SK-MEL-5 (cell line): Measurements from ENCODE around the gene SIGLEC10. TPM values are rescaled to one million over a fixed set of nuclear protein-coding genes. Genes with fewer than 3 reads are reported as not detected.
"Not testable (repeated sequence)": the region's sequence is repeated elsewhere in the genome, so short reads cannot be mapped to it uniquely, and the experiment has no call there.

Experiments used
- DNase-seq: peaks from one replicate; pipeline ENCODE4 v3.0.0-alpha.2; 2016; ENCODE audit warnings: low read depth, low spot score
- in situ Hi-C: cut with HindIII; loops from 2 replicates; pipeline ENCODE4 v1.10.0; 2016; ENCODE audit warnings: low sequenced_read_pairs, high pct_unique_total_duplicates, low pct_unique_long_range_greater_than_20kb
- total RNA-seq: library from RNA; depleted of rRNA; stranded (reverse); fragments of >200 nt; shearing (Covaris generic); gene quantifications from 2 replicates; pipeline ENCODE4 v1.2.3, GENCODE V29; 2014

SIGLEC10 gene
- total RNA-seq, 1 experiment from 2014 or later: not detected

GRCh38 chr19:51441410-51442390 lies 24.3 kb upstream of the SIGLEC10 start:
- no peak for DNase-seq
- in situ Hi-C loops: no loop called here

DNA sequence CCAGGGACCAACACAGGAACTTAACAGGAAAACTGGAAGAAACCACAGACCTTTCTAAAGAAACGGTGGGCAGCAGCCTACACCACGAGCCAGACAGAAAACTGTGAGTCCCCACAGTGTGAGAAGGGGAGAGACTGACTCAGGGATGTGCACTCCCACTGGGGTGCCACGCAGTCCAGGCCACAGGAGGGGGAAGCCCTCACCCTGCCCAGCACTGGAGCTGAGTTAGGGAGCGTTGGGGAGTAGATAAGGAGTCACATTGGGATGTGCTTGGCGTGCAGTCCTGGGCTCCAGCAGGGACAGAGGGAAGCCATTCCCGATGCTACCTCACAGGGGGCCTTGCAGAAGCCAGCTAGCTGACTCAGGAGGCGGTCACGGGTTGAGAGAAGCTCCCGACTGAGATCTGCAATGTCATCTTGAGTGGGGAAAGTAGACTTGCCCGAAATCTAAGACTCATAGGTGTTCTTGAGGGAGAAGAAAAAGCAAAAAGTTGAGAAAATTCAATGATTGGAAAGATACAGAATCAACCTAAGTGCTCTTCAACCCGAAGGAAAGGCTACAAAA lies 23.5 kb upstream of the SIGLEC10 start:
- peak; percentile 7 for DNase-seq
- in situ Hi-C loops: no loop called here

GRCh38 chr19:51440052-51440451 lies 22.6 kb upstream of the SIGLEC10 start:
- in situ Hi-C loops: no loop called here
- DNase-seq: no peak

GRCh38 chr19:51439021-51439465 lies 21.6 kb upstream of the SIGLEC10 start:
- in situ Hi-C loops: no loop called here
- no peak for DNase-seq

- in situ Hi-C loops: no loop called here
- no peak for DNase-seq
Measured at GRCh38 chr19:51434456-51434855, 17.0 kb upstream of the SIGLEC10 start.

GRCh38 chr19:51433043-51433442 lies 15.6 kb upstream of the SIGLEC10 start:
- in situ Hi-C loops: no loop called here

GRCh38 chr19:51431124-51431523 lies 13.7 kb upstream of the SIGLEC10 start:
- in situ Hi-C loops: no loop called here

More at GRCh38 chr19:51433043-51433442, 15.6 kb upstream of the SIGLEC10 start:
- no peak for DNase-seq

DNA sequence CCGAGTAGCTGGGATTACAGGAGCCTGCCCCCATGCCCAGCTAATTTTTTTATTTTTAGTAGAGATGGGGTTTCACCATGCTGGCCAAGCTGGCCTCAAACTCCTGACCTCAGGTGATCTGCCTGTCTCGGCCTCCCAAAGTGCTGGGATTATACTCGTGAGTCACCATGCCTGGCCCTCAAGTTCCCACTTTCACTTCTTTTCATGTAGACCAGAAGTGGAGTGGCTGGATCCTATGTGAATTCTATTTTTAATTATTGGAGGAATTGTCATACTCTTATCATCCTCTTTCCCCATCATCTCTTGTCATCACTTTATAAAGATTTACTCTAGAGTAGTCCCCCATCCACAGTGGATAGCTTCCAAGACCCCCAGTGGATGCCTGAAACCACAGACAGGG lies 12.8 kb upstream of the SIGLEC10 start:
- no peak for DNase-seq
- in situ Hi-C loops: no loop called here

More at GRCh38 chr19:51431124-51431523, 13.7 kb upstream of the SIGLEC10 start:
- no peak for DNase-seq

DNA sequence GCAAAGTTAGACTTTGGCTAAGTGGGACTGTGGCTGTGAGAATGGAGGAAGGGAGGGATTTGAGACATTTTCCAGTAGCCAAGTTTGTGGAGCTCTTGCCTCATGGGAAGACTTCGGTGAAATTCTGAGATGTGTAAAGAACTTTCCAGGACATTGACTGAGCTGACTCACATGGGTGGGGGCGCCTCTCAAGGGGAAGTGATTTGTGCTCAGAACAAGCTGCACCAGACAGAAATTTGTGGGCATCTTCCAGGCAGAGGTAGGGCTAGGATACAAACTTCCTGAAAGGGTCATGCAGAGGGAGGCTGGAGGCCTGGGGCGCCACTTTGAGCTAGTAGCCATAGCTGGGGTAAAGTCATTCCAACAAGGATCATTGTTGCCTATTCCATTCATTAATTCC lies 9.8 kb upstream of the SIGLEC10 start:
- in situ Hi-C loops: no loop called here
- DNase-seq: no peak

DNA sequence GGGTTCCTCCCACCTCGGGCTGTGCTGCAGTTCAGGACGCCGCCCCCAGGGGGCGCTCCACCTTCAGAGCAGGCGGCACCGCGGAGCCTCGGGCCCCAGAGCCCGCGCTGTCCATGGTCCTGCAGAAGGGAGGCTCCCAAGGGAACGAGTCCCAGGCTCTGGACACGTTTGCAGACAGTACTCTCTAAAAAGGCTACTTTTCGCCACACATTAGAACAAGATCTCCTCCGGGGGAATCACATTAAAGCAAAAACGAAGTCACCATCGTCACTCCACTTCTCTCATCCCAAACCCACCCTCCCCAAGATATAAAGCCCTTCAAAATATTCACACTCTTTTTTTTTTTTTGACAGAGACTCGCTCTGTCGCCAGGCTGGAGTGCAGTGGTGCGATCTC lies 4.6 kb upstream of the SIGLEC10 start:
- in situ Hi-C loops: no loop called here
- peak; percentile 66 for DNase-seq

GRCh38 chr19:51421229-51422052 lies 4.0 kb upstream of the SIGLEC10 start:
- no peak for DNase-seq
- in situ Hi-C loops: no loop called here

DNA sequence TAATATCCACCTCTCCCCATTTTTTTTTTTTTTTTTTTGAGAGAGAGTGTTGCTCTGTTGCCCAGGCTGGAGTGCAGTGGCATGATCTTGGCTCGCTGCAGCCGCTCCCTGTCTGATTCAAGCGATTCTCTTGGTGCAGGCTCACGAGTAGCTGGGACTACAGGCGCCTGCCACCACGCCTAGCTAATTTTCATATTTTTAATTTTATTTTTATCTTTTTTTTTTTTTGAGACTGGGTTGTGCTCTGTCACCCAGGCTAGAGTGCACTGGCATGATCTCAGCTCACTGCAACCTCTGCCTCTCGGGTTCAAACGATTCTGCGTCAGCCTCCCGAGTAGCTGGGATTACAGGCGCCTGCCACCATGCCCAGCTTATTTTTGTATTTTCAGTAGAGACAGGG lies 3.1 kb upstream of the SIGLEC10 start:
- in situ Hi-C loops, DNase-seq: not testable (repeated sequence)

DNA sequence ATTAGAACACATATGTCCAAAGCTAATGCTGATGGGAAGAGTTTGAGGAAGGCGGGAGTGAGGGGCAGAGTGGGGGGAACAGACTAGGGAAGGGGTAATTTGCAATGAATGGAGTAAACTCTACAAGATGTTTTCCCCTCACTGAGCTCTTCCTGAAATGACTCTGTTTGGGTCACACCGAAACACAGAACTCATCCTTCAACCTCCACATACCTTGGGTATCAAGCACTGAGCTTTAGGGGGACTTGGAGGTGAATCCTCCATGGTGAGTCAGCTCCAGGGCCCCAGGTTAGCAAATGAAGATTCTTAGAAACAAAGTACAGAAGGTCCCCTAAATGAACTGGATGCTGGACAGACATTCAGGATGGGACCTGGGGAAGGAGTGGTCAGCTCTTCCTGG lies 1.3 kb upstream of the SIGLEC10 start:
- DNase-seq: no peak
- in situ Hi-C loops: no loop called here

DNA sequence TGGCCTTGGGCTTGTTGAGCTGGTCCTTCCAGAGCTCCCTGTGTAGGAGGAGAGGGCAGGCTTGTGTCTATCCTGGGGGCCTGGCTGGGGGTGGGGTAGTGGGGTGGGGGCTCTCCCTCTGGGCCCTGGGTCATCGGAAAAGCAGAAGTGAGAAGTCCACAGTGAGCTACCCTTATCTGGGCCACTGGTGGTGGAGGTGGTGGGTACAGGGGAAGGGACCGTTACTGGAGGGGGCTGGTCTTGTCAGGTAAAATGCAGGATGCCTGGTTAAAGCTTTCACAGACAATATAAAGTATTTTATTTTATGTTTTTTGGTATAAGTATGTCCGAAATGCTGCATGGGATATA lies 342 bp upstream of the SIGLEC10 start:
- in situ Hi-C loops: no loop called here

GRCh38 chr19:51416422-51416821 lies 1.0 kb downstream of the SIGLEC10 start:
- in situ Hi-C loops, DNase-seq: not testable (repeated sequence)

More for the DNA sequence above, 342 bp upstream of the SIGLEC10 start:
- no peak for DNase-seq

DNA sequence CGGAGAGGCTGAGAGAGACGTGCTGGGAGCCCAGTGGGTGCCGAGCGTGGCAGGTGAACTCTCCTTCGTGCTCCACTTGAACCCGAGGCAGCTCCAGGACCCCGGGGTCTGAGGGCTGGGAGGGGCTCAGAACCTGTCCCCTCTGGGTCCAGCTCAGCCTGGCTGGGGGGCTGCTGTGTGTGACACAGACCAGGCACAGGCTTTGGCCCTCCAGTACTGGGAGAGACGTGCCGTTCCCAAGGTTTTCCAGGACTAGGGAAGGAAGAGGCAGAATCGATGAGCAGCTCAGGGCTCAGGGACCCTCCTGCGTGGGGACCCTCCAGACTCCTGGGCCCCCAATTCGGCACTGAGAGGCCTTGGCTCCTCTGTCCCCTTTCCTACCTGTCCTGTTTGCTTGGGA lies 2.3 kb downstream of the SIGLEC10 start:
- DNase-seq: no peak
- in situ Hi-C loops: no loop called here

DNA sequence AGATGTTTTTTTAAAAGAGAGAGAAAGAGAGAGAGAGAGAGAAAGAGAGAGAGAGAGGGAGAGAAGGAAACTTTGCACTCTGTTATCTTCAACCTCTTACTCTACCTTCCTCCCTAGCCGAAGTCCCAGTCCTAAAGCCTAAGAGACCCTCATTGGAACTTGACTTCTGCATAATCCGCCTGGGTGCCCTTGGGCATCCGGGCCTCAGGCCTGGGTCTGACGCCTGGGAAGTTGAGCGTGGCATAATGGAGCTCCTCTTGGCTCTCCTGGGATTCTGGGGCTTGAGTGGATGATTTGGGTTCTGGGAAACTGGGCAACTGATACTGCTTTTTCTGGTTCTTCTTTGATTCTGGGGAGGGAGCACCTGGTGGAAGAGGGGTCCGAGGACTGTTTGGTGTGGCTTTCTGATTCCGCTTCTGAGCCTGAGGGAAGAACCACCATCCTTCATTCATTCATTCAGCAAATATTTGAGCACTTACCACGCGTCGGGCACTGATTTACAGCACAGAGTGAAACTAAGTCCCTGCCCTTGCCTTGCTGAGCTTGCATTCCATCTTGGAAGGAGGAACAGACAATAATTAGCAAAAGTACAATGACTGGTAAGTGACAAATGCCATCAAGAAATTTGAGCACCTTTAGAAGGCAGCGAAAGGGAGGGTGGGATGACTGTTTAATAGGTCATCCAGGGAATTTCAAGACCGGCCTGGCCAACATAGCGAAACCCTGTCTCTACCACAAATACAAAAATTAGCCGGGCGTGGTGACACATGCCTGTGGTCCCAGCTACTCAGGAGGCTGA lies 6.3 kb downstream of the SIGLEC10 start:
- in situ Hi-C loops: no loop called here
- no peak for DNase-seq
